ENCODE measurements around the gene IGFLR1.
"Not testable (repeated sequence)": the region's sequence is repeated elsewhere in the genome, so short reads cannot be mapped to it uniquely, and the experiment has no call there.

IGFLR1 gene

GRCh38 chr19:35732540-35733179 is 9.6 kb downstream of the IGFLR1 start:
- H3K27me3 ChIP-seq (ENCODE audit: control insufficient read depth, insufficient read depth, low read length): no peaks in the 10 kb centered on the region
- no peaks in the 10 kb centered on the region for H3K9me3 ChIP-seq (ENCODE audit: control insufficient read depth, low read depth, low read length)
- no peaks in the 10 kb centered on the region for H3K4me1 ChIP-seq (ENCODE audit: control insufficient read depth, low read depth, low read length)
- H3K9ac ChIP-seq (ENCODE audit: low read length): no peak overlapping the region
- no peak overlapping the region for H3K27ac ChIP-seq (ENCODE audit: low read length)
- H3K4me3 ChIP-seq (ENCODE audit: low read length): no peak overlapping the region
- H3K36me3 ChIP-seq (ENCODE audit: control insufficient read depth, low read depth, low read length): peaks cover 68% of the 10 kb centered on the region

GRCh38 chr19:35731779-35732405 is 10.4 kb downstream of the IGFLR1 start:
- H3K4me1 ChIP-seq (ENCODE audit: control insufficient read depth, low read depth, low read length): no peaks in the 10 kb centered on the region
- H3K4me3 ChIP-seq (ENCODE audit: low read length): no peak overlapping the region
- no peaks in the 10 kb centered on the region for H3K27me3 ChIP-seq (ENCODE audit: control insufficient read depth, insufficient read depth, low read length)
- no peaks in the 10 kb centered on the region for H3K9me3 ChIP-seq (ENCODE audit: control insufficient read depth, low read depth, low read length)
- no peak overlapping the region for H3K27ac ChIP-seq (ENCODE audit: low read length)
- peaks cover 73% of the 10 kb centered on the region for H3K36me3 ChIP-seq (ENCODE audit: control insufficient read depth, low read depth, low read length)
- H3K9ac ChIP-seq (ENCODE audit: low read length): no peak overlapping the region

- H3K4me1 ChIP-seq (ENCODE audit: control insufficient read depth, low read depth, low read length): no peaks in the 10 kb centered on the region
- H3K4me3 ChIP-seq (ENCODE audit: low read length): no peak overlapping the region
- peaks cover 72% of the 10 kb centered on the region for H3K36me3 ChIP-seq (ENCODE audit: control insufficient read depth, low read depth, low read length)
- no peak overlapping the region for H3K27ac ChIP-seq (ENCODE audit: low read length)
- H3K27me3 ChIP-seq (ENCODE audit: control insufficient read depth, insufficient read depth, low read length): no peaks in the 10 kb centered on the region
- no peak overlapping the region for H3K9ac ChIP-seq (ENCODE audit: low read length)
- no peaks in the 10 kb centered on the region for H3K9me3 ChIP-seq (ENCODE audit: control insufficient read depth, low read depth, low read length)
Measured at GRCh38 chr19:35731353-35731752, 10.9 kb downstream of the IGFLR1 start.

- Histone ChIP-seq H3K4me3 (ENCODE audit: low read length) (no peak overlapping the region), H3K9ac (ENCODE audit: low read length) (no peak overlapping the region), H3K27ac (ENCODE audit: low read length) (no peak overlapping the region), H3K9me3 (ENCODE audit: control insufficient read depth, low read depth, low read length) (no peaks in the 10 kb centered on the region), H3K27me3 (ENCODE audit: control insufficient read depth, insufficient read depth, low read length) (no peaks in the 10 kb centered on the region), H3K36me3 (ENCODE audit: control insufficient read depth, low read depth, low read length) (peaks cover 81% of the 10 kb centered on the region), H3K4me1 (ENCODE audit: control insufficient read depth, low read depth, low read length) (no peaks in the 10 kb centered on the region)
Measured at GRCh38 chr19:35730326-35730725, 11.9 kb downstream of the IGFLR1 start.

- Histone ChIP-seq H3K4me3 (ENCODE audit: low read length) (no peak overlapping the region), H3K9me3 (ENCODE audit: control insufficient read depth, low read depth, low read length) (no peaks in the 10 kb centered on the region), H3K36me3 (ENCODE audit: control insufficient read depth, low read depth, low read length) (peaks cover 87% of the 10 kb centered on the region), H3K9ac (ENCODE audit: low read length) (no peak overlapping the region), H3K27ac (ENCODE audit: low read length) (no peak overlapping the region), H3K4me1 (ENCODE audit: control insufficient read depth, low read depth, low read length) (no peaks in the 10 kb centered on the region), H3K27me3 (ENCODE audit: control insufficient read depth, insufficient read depth, low read length) (no peaks in the 10 kb centered on the region)
Measured at GRCh38 chr19:35729763-35730162, 12.5 kb downstream of the IGFLR1 start.

- no peak overlapping the region for H3K9ac ChIP-seq (ENCODE audit: low read length)
- no peak overlapping the region for H3K4me3 ChIP-seq (ENCODE audit: low read length)
- no peaks in the 10 kb centered on the region for H3K9me3 ChIP-seq (ENCODE audit: control insufficient read depth, low read depth, low read length)
- no peaks in the 10 kb centered on the region for H3K27me3 ChIP-seq (ENCODE audit: control insufficient read depth, insufficient read depth, low read length)
- no peak overlapping the region for H3K27ac ChIP-seq (ENCODE audit: low read length)
- H3K36me3 ChIP-seq (ENCODE audit: control insufficient read depth, low read depth, low read length): peaks cover 91% of the 10 kb centered on the region
- H3K4me1 ChIP-seq (ENCODE audit: control insufficient read depth, low read depth, low read length): no peaks in the 10 kb centered on the region
Measured at GRCh38 chr19:35729021-35729420, 13.2 kb downstream of the IGFLR1 start.

- Histone ChIP-seq H3K9ac (ENCODE audit: low read length) (no peak overlapping the region), H3K9me3 (ENCODE audit: control insufficient read depth, low read depth, low read length) (no peaks in the 10 kb centered on the region), H3K4me3 (ENCODE audit: low read length) (no peak overlapping the region), H3K27me3 (ENCODE audit: control insufficient read depth, insufficient read depth, low read length) (no peaks in the 10 kb centered on the region), H3K27ac (ENCODE audit: low read length) (no peak overlapping the region), H3K4me1 (ENCODE audit: control insufficient read depth, low read depth, low read length) (no peaks in the 10 kb centered on the region), H3K36me3 (ENCODE audit: control insufficient read depth, low read depth, low read length) (peaks cover 93% of the 10 kb centered on the region)
Measured at GRCh38 chr19:35727956-35728706, 14.1 kb downstream of the IGFLR1 start.

GRCh38 chr19:35727053-35727955 is 14.9 kb downstream of the IGFLR1 start:
- Histone ChIP-seq H3K27me3 (ENCODE audit: control insufficient read depth, insufficient read depth, low read length) (no peaks in the 10 kb centered on the region), H3K9me3 (ENCODE audit: control insufficient read depth, low read depth, low read length) (no peaks in the 10 kb centered on the region), H3K9ac (ENCODE audit: low read length) (no peak overlapping the region), H3K27ac (ENCODE audit: low read length) (no peak overlapping the region), H3K36me3 (ENCODE audit: control insufficient read depth, low read depth, low read length) (peaks cover 97% of the 10 kb centered on the region), H3K4me1 (ENCODE audit: control insufficient read depth, low read depth, low read length) (no peaks in the 10 kb centered on the region), H3K4me3 (ENCODE audit: low read length) (no peak overlapping the region)

GRCh38 chr19:35725216-35725861 is 16.9 kb downstream of the IGFLR1 start:
- H3K4me1 ChIP-seq (ENCODE audit: control insufficient read depth, low read depth, low read length): no peaks in the 10 kb centered on the region
- peaks cover 85% of the 10 kb centered on the region for H3K36me3 ChIP-seq (ENCODE audit: control insufficient read depth, low read depth, low read length)
- no peak overlapping the region for H3K27ac ChIP-seq (ENCODE audit: low read length)
- no peak overlapping the region for H3K4me3 ChIP-seq (ENCODE audit: low read length)
- no peaks in the 10 kb centered on the region for H3K27me3 ChIP-seq (ENCODE audit: control insufficient read depth, insufficient read depth, low read length)
- H3K9me3 ChIP-seq (ENCODE audit: control insufficient read depth, low read depth, low read length): no peaks in the 10 kb centered on the region
- H3K9ac ChIP-seq (ENCODE audit: low read length): no peak overlapping the region

GRCh38 chr19:35724560-35724959 is 17.7 kb downstream of the IGFLR1 start:
- no peak overlapping the region for H3K9ac ChIP-seq (ENCODE audit: low read length)

GRCh38 chr19:35724132-35724531 is 18.1 kb downstream of the IGFLR1 start:
- peaks cover 73% of the 10 kb centered on the region for H3K36me3 ChIP-seq (ENCODE audit: control insufficient read depth, low read depth, low read length)
- not testable (repeated sequence) for H3K9me3 ChIP-seq (ENCODE audit: control insufficient read depth, low read depth, low read length); H3K27me3 ChIP-seq (ENCODE audit: control insufficient read depth, insufficient read depth, low read length); H3K9ac ChIP-seq (ENCODE audit: low read length); H3K4me3 ChIP-seq (ENCODE audit: low read length); H3K27ac ChIP-seq (ENCODE audit: low read length); H3K4me1 ChIP-seq (ENCODE audit: control insufficient read depth, low read depth, low read length)

More at GRCh38 chr19:35724560-35724959, 17.7 kb downstream of the IGFLR1 start:
- Histone ChIP-seq H3K4me3 (ENCODE audit: low read length) (no peak overlapping the region), H3K27ac (ENCODE audit: low read length) (no peak overlapping the region), H3K4me1 (ENCODE audit: control insufficient read depth, low read depth, low read length) (no peaks in the 10 kb centered on the region), H3K9me3 (ENCODE audit: control insufficient read depth, low read depth, low read length) (no peaks in the 10 kb centered on the region), H3K36me3 (ENCODE audit: control insufficient read depth, low read depth, low read length) (peaks cover 77% of the 10 kb centered on the region), H3K27me3 (ENCODE audit: control insufficient read depth, insufficient read depth, low read length) (no peaks in the 10 kb centered on the region)

Measured in iPS-18a (cell line).